Activated T-helper 1 cell treated with anti-CD3 and anti-CD28 coated beads, Interleukin-2, amount 50 U/mL, for 16 hours (primary cell): ENCODE measurements around the gene ACAT2.
"Not testable (repeated sequence)": the region's sequence is repeated elsewhere in the genome, so short reads cannot be mapped to it uniquely, and the experiment has no call there.

Experiments
- DNase-seq, 2 donors: peaks; one replicate each; pipeline ENCODE4 v3.0.0-alpha.2; 2020; ENCODE audit warnings: low read depth in 1 of 2, low spot score in 1 of 2

ACAT2 gene

DNA sequence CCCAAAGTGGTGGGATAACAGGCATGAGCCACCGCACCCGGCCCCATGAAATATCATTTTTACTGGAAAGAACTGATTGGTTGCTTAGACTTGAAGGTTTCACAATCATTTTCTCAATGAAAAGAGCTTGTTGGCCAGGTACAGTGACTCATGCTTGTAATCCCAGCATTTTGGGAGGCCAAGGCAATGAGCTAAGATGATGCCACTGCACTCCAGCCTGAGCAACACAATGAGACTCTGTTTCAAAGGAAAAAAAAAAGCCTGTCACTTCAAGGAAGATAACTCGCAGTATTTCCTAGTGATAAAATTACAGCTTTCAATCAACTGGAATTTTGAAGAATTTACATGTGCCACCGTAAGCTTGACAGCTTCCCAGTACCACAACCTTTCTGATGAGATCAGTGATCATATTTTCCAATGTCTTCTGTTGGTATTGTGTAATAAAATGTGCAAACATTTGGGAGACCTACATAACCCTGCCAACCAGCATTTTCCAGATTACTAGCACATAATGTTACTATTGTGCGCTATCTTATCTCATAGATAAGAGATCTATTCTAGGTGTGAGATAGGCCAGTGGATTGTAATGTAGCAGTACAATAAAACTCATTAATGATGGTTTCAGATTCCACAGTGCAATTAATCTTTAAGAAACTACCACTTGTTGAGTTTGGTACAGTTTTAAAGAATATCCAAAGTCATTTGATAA is 45.5 kb downstream of the ACAT2 start:
- DNase-seq: no peak

DNA sequence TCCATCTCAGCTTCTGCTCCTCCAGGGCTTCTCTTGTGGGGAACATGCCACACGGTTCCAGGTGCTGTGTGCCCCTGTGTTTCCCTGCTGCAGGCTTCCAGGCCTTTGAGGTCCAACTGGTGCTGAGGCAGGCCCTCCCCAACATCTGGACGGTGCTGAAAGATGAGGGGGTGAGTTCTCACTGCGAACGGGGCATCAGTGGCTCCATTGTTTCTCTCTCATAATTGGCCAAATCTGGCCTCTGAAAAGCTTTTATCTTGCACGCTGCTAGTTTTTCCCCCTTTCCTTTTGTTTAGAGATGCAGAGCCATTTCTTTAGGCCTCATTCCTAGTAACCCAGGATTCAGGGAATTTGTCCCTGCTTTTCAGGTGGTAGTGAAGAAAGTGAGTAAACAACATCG is 46.8 kb downstream of the ACAT2 start:
- no peak for DNase-seq

DNA sequence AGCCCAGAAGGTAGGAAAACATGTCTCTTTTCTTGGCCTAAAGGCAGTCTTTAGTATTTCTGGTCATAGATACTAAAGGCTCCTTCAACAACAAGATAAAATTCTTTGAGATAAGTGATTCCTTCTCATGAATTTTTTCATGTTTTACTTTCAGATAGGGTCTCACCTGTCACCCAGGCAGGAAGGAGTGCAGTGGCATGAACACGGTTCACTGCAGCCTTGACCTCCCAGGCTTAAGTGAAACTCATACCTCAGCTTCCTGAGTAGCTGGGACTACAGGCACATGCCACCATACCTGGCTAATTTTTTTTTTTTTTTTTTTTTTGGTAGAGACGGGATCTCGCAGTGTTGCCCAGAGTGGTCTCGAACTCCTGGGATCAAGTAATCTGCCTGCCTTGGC is 47.3 kb downstream of the ACAT2 start:
- no peak for DNase-seq

DNA sequence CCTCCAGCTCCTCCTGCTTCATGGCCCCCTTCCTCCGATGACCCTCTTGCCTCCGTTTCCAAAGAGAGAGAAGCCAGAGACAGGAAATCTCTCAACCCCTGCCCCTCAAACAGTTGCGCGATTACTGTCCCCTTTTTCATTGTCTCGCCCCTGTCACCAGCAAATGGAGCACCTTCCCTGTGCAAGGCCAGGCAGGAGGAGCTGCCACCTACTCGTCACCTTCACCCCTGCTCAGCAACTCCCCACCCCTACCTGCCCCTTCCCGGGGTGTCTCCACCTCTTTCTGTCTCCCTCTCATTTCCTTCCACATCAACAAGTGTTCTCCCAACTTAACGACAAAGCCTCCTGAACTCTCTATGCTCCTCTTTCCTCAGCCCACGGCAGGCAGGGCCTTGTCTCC is 51.9 kb downstream of the ACAT2 start:
- DNase-seq: no peak

DNA sequence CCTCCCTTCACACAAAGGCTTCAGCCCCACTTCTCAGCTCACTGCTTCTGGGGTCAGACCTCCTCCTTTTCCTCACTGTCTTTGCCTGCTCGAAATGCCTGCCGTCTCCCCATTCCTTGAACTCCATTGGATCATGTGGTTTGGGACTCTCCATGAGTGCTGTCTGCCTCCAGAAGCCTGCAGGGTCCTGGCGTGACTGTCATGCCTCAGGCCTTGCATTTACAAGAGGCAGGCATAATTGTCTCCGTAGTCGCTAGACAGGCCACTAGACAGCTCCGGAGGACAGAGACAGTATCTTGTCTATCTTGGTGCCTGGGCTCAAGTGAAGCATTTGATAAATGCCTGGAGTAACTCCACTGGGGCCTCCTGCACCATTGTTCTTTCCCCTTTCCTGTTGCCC is 53.6 kb downstream of the ACAT2 start:
- no peak for DNase-seq

DNA sequence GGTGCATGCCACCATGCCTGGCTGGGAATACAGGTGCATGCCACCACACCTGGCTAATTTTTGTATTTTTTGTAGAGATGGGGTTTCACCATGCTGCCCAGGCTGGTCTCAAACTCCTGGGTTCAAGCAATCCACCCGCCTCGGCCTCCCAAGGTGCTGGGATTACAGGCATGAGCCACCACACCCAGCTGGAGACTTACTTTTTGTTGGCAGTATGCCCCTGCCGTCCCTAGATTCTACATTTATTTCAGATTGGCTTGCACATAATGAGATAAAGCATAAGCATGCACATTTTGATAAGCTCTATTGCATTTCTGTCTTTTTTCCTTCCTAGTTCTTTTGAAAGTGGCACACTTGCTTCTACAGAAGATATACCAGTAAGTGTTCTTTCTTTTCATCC is 54.9 kb downstream of the ACAT2 start:
- DNase-seq: not testable (repeated sequence)

DNA sequence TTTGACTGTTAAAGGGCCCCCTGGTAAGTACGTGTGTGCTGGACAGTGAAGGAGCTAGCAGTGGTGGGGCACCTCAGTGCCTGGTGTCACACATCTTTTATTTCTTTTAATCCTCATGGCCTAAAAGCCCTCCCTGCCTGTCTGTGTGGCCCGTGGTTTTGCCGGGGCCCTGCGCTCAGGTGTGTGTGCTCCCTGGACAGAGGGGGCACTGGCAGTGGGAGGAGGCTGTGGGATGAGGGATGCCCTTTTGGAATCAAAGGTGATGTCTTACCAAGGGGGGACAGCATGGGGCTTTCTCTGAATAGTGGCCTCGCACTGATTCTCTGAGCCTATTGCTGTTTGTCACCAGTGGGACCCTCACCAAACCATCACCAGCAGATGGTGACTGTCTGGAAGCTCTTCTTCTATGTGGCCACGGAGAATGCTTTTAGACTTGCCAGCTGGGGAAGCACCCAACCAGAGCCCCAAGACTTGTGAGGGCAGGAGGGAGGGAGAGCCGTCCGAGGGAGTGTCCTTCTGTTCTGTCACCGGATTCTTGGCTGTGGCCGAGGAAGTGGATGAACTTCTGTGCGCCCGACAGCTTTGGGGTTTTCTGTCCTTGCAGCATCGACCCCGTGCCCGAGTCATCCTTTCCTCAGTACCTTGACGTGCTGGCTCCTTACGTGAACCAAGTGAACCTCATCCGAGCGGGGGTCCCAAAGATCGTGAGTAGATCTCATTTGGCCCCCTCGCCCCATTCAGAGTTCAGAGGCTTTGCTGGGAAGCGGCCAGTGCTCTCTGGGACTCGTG is 56.3 kb downstream of the ACAT2 start:
- no peak for DNase-seq

DNA sequence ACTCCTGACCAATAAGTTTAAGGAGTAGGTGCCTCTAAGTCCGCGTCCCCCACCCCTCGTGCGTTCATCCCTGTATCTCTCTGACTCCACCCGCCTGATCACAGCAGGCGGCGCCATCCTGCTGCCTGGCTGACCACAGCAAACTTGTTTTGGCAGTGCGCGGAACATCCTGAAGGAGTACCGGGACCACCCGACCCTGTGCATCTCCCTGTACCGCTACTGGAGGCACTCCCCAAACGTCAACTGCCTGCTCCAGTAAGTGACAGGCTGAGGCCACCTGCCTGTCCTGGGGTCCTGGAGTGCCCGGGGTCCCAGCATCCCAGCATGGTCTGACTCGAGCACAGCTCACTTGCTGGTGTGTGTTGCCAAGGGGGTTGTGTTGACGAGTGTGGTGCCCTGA is 57.3 kb downstream of the ACAT2 start:
- DNase-seq: no peak

DNA sequence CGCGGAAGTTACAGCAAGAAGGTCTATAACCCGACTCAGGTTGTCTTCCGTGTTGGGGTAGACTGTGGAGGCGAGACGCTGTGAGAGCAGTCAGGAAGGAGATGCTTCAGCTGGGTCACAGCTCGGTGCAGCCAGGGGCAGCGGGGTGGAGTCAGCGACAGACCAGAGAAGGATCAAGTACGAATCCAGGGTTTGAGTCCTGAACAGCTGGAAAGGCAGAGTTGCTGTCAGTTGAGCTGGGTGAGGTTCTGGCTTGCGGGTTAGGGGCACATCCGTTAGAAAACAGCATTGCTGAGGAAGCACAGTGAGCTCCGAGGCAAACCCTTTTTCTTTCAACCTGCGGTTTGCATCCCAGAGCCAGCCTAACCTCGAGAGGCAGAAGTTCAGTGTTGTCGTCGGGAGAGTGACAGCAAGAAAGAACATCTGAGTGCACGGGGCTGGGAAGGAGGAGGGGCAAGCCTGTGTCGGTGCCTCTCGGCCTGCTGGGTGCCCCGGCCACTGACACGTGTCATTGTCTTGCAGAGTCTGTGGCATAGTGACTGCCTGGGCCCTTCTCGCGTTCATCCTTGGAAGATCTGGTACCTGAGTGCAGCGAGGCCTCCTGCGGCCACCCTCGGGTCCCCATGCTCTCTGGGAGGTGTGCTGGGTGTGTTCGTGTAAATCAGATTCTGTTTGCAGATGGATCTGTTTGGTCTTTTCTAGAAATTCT is 58.2 kb downstream of the ACAT2 start:
- no peak for DNase-seq

DNA sequence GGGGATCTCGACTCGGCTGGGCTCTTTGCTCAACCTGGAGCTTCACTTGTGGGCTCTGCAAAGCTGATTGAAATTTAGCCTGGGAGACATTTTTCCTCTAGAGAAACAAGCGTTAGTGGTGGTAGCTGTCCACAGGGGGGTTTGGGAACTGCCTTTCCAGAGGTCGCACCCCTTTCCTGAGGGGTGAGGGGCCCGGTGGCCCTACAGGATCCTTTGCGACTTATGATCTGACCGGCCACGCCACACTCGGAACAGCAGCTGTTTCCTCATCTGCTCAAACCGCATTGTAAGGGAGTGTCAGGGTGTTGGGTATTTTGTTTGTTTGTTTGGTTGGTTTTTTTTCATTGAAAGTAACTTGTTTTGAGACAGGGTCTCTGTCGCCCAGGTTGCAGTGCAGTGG is 59.3 kb downstream of the ACAT2 start:
- DNase-seq: no peak

DNA sequence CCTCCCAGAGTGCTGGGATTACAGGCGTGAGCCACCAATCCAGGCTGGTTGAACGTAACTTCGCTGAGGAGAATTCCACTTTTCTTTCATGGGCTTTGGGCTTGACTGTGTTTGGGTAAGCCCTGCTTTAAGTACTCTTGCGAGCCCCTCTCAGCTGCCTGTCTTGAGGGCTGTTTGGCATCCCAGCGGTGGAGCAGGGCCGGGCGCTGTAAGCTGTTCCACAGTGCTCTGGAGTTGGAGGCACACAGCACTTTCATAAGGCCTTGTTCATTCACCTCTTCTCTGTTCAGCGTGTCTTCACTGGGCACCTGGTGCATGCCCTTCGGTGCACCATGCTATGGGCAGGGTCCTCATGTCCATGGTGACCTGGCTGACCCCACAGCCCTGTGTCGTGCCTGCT is 59.9 kb downstream of the ACAT2 start:
- DNase-seq: no peak

DNA sequence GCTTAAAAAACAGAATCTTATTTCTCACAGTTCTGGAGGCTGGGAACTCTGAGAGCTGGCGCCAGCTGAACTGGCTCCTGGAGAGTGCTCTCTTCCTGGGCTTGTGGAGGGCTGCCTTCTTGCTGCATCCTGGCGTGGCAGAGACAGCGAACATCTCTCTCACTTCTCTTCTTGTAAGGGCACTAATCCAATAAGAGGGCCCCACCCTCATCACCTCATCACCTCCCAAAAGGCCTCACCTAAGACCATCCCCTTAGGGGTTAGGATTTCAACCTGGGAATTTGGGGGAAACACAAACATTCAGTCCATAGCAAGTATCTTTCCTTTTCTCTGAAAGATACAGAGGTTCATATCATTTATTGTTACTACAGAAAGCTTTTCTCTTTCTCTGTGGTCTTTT is 62.1 kb downstream of the ACAT2 start:
- DNase-seq: no peak

DNA sequence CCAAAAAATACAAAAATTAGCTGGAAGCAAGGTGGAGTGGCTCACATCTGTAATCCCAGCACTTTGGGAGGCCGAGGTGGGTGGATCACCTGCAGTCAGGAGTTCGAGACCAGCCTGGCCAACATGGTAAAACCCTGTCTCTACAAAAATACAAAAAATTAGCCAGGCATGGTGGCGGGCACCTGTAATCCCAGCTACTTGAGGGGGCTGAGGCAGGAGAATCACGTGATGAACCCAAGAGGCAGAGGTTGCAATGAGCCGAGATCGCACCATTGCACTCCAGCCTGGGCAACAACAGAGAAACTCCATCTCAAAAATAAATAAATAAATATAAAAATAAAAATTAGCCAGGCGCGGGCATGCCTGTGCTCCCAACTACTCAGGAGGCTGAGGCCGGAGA is 62.8 kb downstream of the ACAT2 start:
- not testable (repeated sequence) for DNase-seq

DNA sequence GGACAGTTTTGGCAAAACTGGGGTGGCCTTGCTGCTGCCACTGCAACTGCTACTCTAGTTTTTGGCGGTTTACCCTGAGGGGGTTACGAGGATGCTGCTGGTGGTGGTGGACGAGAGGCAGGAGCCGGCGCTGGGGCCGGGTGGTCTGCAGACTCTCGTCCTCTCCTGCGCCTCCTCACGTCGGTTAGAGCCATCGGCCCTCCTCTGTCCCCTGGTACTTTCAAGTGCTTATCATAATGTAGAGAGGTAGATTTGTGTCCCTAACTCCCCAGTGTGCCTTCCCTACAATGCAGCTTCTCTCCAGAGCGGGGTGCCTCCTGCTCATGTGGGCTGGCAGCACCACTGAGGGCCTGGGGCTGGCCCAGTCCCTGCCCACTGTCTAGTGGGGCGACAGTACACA is 64.2 kb downstream of the ACAT2 start:
- DNase-seq: no peak

DNA sequence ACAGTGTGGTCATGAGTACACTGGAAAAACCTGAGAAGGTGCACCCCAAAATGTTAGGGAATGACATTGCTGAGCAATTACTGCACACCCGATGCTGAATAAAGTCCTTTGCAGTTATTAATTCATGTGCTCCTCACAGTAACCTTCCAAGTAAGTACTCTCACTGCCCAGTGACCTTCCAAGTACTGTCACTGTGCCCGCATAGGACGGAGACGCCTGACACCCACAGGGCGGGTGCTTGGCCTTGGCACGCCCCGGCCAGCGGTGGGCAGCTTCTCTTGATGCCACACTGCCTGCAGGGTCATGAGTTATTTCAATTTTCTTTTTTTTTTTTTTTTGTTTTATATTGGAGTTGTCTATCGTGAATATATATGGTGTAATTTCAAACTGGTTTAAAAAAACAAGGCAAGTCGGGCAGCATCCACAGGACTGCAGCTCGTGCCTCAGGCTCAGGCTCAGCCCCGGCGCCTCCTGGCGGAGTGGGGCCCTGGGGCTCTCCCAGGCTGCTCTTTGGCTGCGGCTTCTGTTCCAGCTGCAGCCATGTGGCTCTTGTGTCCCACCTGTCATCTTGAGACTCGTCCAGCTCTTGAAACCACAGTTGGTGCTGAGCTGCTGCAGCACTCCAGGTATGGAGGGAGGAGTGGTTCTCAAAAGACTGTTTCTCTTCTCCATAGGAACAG is 65.3 kb downstream of the ACAT2 start:
- DNase-seq: no peak

DNA sequence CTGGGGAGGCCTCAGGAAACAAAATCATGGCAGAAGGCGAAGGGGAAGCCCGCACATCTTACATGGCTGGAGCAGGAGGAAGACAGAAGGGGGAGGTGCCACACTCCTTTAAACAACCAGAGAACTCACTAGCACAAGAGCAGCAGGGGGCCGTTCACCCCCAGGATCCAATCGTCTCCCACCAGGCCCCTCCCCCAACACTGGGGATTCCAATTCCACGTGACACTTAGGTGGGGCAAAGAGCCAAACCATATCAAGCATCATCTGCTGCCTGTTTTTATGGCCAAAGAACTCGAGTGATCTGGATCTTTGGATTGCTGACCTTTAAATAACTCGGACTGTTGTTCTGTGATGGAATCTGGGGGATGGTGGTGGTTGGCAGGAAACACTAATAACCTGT is 66.2 kb downstream of the ACAT2 start:
- DNase-seq: no peak
